Tibial nerve (tissue), 3 donors: ENCODE results near the gene CACHD1.

ENCODE experiments used
- CTCF ChIP-seq, 5 experiments: fragments of 200-600 bp in 3 of 5; fragments of 450-650 bp in 2 of 5; sonication (generic) in 3 of 5; IDR thresholded peaks; one replicate each; pipeline ENCODE4 v1.5.1; 2016 to 2019; ENCODE audit warnings: antibody characterized with exemption in 5 of 5, mild to moderate bottlenecking in 3 of 5, moderate library complexity in 2 of 5
- POLR2A ChIP-seq, 2 donors: fragments of 450-650 bp; IDR thresholded peaks; one replicate each; pipeline ENCODE4 v1.6.1; 2017; ENCODE audit warnings: antibody characterized with exemption in 2 of 2, mild to moderate bottlenecking in 2 of 2, moderate library complexity in 2 of 2

GRCh38 chr1:64578270-64578973 is 108.5 kb downstream of the CACHD1 start:
- TF ChIP-seq CTCF (IDR thresholded peaks at IDR 0.05) (no peak), POLR2A (IDR thresholded peaks at IDR 0.05) (no peak)
